HepG2 (cell line): ENCODE data around the gene BCL2.

Source experiments
- CEBPB ChIP-seq: IDR thresholded peaks from 2 replicates; pipeline ENCODE4 v1.6.1; 2011; ENCODE audit warnings: low read depth, low read length, improper control_type of control experiment, borderline replicate concordance
- CTCF ChIP-seq: sonication (generic); formaldehyde crosslinking; IDR thresholded peaks from 2 replicates; pipeline ENCODE4 v1.5.0; 2020; ENCODE audit warnings: mild to moderate bottlenecking, missing genetic modification reagents, moderate library complexity
- FOXJ3 ChIP-seq: sonication (generic); formaldehyde crosslinking; IDR thresholded peaks from 2 replicates; pipeline ENCODE4 v1.4.0; 2020; ENCODE audit warnings: missing genetic modification reagents, mild to moderate bottlenecking, borderline replicate concordance
- IRF2 ChIP-seq: IDR thresholded peaks from 2 replicates; pipeline ENCODE4 v1.6.1; 2018; ENCODE audit warnings: missing genetic modification reagents, missing compliant biosample characterization
- NKX3-1 ChIP-seq: sonication (generic); formaldehyde crosslinking; IDR thresholded peaks from 2 replicates; pipeline ENCODE4 v1.5.0; 2020; ENCODE audit warnings: missing genetic modification reagents
- POLR2A ChIP-seq, 2 experiments: IDR thresholded peaks; 2 replicates each; pipeline ENCODE4 v1.6.1; 2011; ENCODE audit warnings: low read depth in 2 of 2, low read length in 2 of 2, mild to moderate bottlenecking in 1 of 2, moderate library complexity in 1 of 2; ENCODE audit not compliant: insufficient read depth in 1 of 2
- SOX6 ChIP-seq, 2 experiments: fragments of 450-650 bp in 1 of 2; sonication (generic) in 1 of 2; formaldehyde crosslinking in 1 of 2; IDR thresholded peaks; 2 replicates each; pipeline versions ENCODE4 v1.4.0 to v1.6.1; 2017 to 2020; ENCODE audit warnings: antibody characterized with exemption in 1 of 2, mild to moderate bottlenecking in 1 of 2, missing genetic modification reagents in 1 of 2
- TAF1 ChIP-seq: sonication (generic); formaldehyde crosslinking; IDR thresholded peaks from 2 replicates; pipeline ENCODE4 v1.4.0; 2020; ENCODE audit warnings: missing genetic modification reagents
- ZNF629 ChIP-seq: sonication (generic); formaldehyde crosslinking; conservative IDR thresholded peaks from 2 replicates; pipeline ENCODE4 v1.5.0; 2020; ENCODE audit warnings: missing genetic modification reagents
- ZSCAN12 ChIP-seq: sonication (generic); formaldehyde crosslinking; IDR thresholded peaks from 2 replicates; pipeline ENCODE4 v1.9.0; 2021; ENCODE audit warnings: mild to moderate bottlenecking, missing genetic modification reagents

DNA sequence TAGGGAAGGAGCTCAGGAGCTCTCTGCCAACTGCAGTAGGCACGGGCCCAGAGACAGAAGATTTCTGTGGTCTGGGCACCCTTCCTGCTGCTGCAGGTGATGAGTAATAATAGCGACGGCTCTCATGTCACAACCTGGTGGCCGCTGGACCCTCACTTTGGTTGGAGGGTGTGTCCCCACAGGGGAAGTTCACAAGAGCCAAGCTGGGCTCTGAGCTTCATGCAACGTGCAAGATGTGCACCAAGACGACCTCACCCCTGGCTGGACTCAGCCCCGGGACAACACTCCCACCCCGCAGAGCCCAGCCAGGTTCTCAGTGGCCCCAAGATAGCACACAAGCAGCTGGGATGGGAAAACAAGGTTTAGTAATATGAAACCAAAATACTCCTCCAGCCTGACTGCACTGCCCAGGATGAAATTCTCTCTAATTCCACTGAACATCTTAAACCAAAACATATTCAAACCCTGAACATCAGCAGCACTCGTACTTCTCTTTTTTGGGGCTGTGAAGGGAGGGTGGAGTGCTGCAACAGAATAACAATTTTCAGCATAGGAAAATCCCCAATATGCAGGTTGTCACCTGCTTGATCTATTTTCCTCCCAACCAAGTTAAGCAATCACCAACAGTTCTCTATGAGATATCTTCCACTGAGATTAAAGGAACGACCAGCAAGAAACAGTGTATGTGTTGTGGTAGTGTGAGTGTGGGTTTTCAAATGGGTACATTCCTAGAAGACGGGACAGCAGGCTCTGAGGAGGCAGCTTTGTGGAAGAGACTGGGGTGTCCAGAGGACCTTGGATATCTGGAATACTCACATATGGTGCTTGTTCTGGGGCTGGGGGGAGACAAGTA is 26.5 kb downstream of the BCL2 start:
- TF ChIP-seq NKX3-1 = no peak
- no peak for TF ChIP-seq SOX6 (IDR thresholded peaks at IDR 0.05)
- no peak for TF ChIP-seq SOX6 (CRISPR knock-in tag; IDR thresholded peaks at IDR 0.05)
- no peak for TF ChIP-seq ZNF629
- no peak for TF ChIP-seq CEBPB
- no peak for TF ChIP-seq ZSCAN12 (CRISPR knock-in tag)
- TF ChIP-seq POLR2A (IDR thresholded peaks at IDR 0.05; ENCODE audit: insufficient read depth in 1 of 2, low read depth in 2 of 2, low read length in 2 of 2) = no peak
- no peak for TF ChIP-seq CTCF (CRISPR knock-in tag)
- no peak for TF ChIP-seq IRF2 (CRISPR knock-in tag)
- TF ChIP-seq TAF1 = no peak
- TF ChIP-seq FOXJ3 (CRISPR knock-in tag) = no peak
